Ovary (tissue), 9 donors: ENCODE measurements around the gene ATP2B2. TPM values are rescaled to one million over a fixed set of nuclear protein-coding genes. Genes with fewer than 3 reads are reported as not detected.

Source experiments
- DNase-seq, 5 donors: peaks; one replicate each; pipeline ENCODE4 v3.0.0-alpha.2; 2019 to 2020
- H3K27ac ChIP-seq, 2 donors: fragments of 200-600 bp; one replicate each; pipeline versions ENCODE4 v1.5.1 to v1.8.0; 2019 to 2022
- H3K27me3 ChIP-seq: fragments of 200-600 bp; one replicate; pipeline ENCODE4 v1.8.0; 2022
- H3K36me3 ChIP-seq: fragments of 200-600 bp; sonication (generic); one replicate; pipeline ENCODE4 v1.5.1; 2019
- H3K4me1 ChIP-seq: one replicate; pipeline ENCODE4 v1.8.1; 2013; ENCODE audit warnings: mild to moderate bottlenecking, moderate library complexity; ENCODE audit not compliant: insufficient read depth
- H3K4me3 ChIP-seq: fragments of 200-600 bp; sonication (generic); one replicate; pipeline ENCODE4 v1.5.1; 2017
- H3K9me3 ChIP-seq, 2 donors: fragments of 200-600 bp in 1 of 2; sonication (generic) in 1 of 2; one replicate each; pipeline versions ENCODE4 v1.5.1 to v1.8.1; 2013 to 2019; ENCODE audit warnings: mild to moderate bottlenecking in 1 of 2, moderate library complexity in 1 of 2
- EP300 ChIP-seq: sonication (generic); formaldehyde crosslinking; IDR thresholded peaks from one replicate; pipeline ENCODE4 v1.6.1; 2017; ENCODE audit warnings: antibody characterized with exemption
- POLR2A ChIP-seq: fragments of 450-650 bp; IDR thresholded peaks from one replicate; pipeline ENCODE4 v1.6.1; 2017; ENCODE audit warnings: antibody characterized with exemption, mild to moderate bottlenecking, moderate library complexity
- WGBS, 3 donors: extraction: QIAGEN DNeasy Blood & Tissue Kit in 1 of 3; methylation state at CpG; one replicate each; pipeline versions ENCODE4 v1.1.5 to v1.1.7; 2013 to 2017; 5-methylcytosine and 5-hydroxymethylcytosine counted together
- intact Hi-C, 4 donors: fragments of 100-400 bp; cut with DNase I; formaldehyde crosslinking; loops; one replicate each; pipeline versions ENCODE4 v1.11.0 to v1.15.1; 2022 to 2023
- polyA plus RNA-seq, 2 donors: library from polyadenylated mRNA; stranded (reverse); fragments of 200-250 nt in 1 of 2; fragments of 350-450 nt in 1 of 2; fragmentation: Illumina TruSeq in 1 of 2; extraction: RNeasy Lipid Tissue Mini Kit (QIAGEN cat#74804) in 1 of 2; gene quantifications; one replicate each; pipeline ENCODE4 v1.2.3, GENCODE V29; 2013 to 2014
- total RNA-seq, 7 donors: library from RNA; depleted of rRNA in 2 of 7; stranded (reverse); fragments of >200 nt in 2 of 7; fragmentation: NEBNext Ultra II Directional in 3 of 7; extraction: Animal tissue kit (Norgen Biotek cat#: 25700) in 3 of 7; gene quantifications; one replicate each; pipeline versions ENCODE4 v1.1.0 to v1.2.4, GENCODE V29; 2016 to 2023
- TF ChIP-seq, protein P1 (sequence below), 3 donors: fragments of 450-650 bp in 2 of 3; fragments of 200-600 bp in 1 of 3; IDR thresholded peaks; one replicate each; pipeline versions ENCODE4 v1.5.1 to v1.8.0; 2016 to 2022; ENCODE audit warnings: antibody characterized with exemption in 3 of 3, mild to moderate bottlenecking in 1 of 3
- donor health status: DM: no; HTN: no; CAD: no; lungs with moderate emphysema.
- donor health status: DM: no; HTN: no; CAD: no.
- donor health status: Bipolar disorder and iron deficiency.
- donor health status: DM: yes; HTN: yes; CAD: no.
- donor health status: DM: no; HTN: no; CAD: no.
- donor health status: DM: yes; HTN: yes; CAD: no.

The ATP2B2 gene
- total and polyA plus RNA-seq, 9 donors, result 0.05 to 11.6 (median 0.52) TPM; not detected in 2

DNA sequence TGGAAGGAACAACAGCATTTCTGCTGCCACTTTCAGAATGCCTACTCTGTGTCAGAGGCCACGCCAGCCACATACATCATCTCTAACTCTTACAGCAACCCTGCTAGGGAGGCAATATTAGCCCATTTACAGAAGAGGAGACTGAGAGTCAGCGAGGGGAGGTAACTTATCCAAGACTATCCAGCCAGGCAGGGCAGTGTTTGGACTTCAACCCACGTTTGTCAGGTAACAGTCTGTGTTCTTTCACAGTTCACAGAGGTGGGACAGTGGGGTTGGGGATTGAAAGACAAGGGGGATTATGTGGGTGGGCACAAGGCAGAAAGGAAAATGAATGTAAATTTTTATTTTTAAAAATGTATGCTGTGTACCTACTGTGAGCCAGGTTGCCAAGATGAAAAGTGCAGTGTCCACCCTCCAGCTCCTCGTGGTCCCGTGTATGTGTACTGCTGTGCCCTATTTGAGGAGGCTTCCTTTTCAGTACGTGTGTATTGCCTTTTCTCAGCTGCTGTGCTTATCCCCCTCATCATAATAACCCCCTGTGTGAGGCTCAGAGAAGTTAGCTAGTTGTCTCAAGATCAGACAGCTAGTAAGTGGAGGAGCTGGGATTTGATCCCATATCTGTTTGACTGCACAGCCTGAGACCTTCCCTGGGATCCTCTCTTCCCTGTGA lies 16.5 kb upstream of the ATP2B2 start:
- DNase-seq, result no peak
- intact Hi-C loops, result no loop called here

DNA sequence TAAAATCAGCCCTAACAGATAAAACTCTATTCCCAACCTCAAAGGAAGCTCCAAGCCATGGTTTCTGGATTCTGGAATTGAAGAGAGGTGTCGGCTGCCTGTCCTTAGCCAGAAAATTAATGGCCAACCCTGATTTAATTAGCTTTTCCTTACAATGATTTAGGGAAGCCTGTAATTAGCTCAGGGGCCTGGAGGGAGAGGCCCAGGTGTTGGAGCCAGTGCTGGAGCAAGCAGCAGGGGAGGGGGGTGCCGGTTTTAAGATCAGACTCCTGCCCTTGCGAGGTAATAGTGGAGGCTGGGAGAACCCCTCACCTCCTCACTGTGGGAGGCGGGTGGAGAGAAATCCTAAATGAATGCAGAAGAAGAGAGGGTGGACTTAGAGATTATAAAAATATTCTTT lies 14.7 kb upstream of the ATP2B2 start:
- TF ChIP-seq, protein P1, sequence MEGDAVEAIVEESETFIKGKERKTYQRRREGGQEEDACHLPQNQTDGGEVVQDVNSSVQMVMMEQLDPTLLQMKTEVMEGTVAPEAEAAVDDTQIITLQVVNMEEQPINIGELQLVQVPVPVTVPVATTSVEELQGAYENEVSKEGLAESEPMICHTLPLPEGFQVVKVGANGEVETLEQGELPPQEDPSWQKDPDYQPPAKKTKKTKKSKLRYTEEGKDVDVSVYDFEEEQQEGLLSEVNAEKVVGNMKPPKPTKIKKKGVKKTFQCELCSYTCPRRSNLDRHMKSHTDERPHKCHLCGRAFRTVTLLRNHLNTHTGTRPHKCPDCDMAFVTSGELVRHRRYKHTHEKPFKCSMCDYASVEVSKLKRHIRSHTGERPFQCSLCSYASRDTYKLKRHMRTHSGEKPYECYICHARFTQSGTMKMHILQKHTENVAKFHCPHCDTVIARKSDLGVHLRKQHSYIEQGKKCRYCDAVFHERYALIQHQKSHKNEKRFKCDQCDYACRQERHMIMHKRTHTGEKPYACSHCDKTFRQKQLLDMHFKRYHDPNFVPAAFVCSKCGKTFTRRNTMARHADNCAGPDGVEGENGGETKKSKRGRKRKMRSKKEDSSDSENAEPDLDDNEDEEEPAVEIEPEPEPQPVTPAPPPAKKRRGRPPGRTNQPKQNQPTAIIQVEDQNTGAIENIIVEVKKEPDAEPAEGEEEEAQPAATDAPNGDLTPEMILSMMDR (IDR thresholded peaks at IDR 0.05), result no peak
- no peak for TF ChIP-seq EP300
- TF ChIP-seq POLR2A, result no peak
- no peaks in the 10 kb centered on the region for H3K27me3 ChIP-seq
- H3K4me3 ChIP-seq, result no peak overlapping the region
- WGBS, 3 donors, result 43 to 58% (median 54%) methylated on average over 4 of the region's 4 CpGs
- intact Hi-C loops, result no loop called here
- H3K27ac ChIP-seq, result no peak overlapping the region
- H3K9me3 ChIP-seq, result no peaks in the 10 kb centered on the region
- peak in 1 of 5 donors; percentile 1 for DNase-seq
- H3K4me1 ChIP-seq, result no peaks in the 10 kb centered on the region
- no peaks in the 10 kb centered on the region for H3K36me3 ChIP-seq

More for the DNA sequence above, 16.5 kb upstream of the ATP2B2 start:
- no peak overlapping the region for H3K27ac ChIP-seq
- H3K4me1 ChIP-seq, result no peaks in the 10 kb centered on the region
- WGBS, 3 donors, result 59 to 69% (median 65%) methylated on average over 6 of the region's 6 CpGs
- no peaks in the 10 kb centered on the region for H3K36me3 ChIP-seq
- TF ChIP-seq EP300 (no peak), POLR2A (no peak)
- TF ChIP-seq, protein P1 (IDR thresholded peaks at IDR 0.05), result no peak
- no peak overlapping the region for H3K4me3 ChIP-seq
- H3K9me3 ChIP-seq, result no peaks in the 10 kb centered on the region
- H3K27me3 ChIP-seq, result no peaks in the 10 kb centered on the region

DNA sequence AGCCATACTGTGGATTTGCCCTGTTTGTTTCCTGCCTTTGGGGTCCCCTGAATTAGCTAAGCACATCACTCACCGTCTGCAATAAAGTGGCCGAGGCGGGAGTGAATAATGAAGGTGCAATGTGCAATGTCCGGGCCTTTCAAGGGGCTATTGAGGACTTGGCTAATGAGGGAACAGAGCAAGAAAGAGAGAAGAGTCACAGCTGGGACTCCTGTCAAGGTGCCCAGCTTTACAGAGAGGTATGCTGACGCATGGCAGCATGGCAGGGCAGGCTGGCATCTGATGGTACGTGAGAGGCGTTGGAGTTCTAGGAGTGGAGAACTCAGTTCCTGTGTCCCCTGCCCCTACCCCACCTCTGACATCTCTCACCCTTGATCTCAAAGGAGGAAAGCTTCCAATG lies 13.8 kb upstream of the ATP2B2 start:
- Histone ChIP-seq H3K4me1 (no peaks in the 10 kb centered on the region), H3K36me3 (no peaks in the 10 kb centered on the region), H3K27me3 (no peaks in the 10 kb centered on the region), H3K27ac (no peak overlapping the region), H3K9me3 (no peaks in the 10 kb centered on the region), H3K4me3 (no peak overlapping the region)
- peak in 1 of 5 donors; percentile 4 for DNase-seq
- intact Hi-C loops, result no loop called here
- WGBS, 3 donors, result 52 to 70% (median 65%) methylated on average over 7 of the region's 7 CpGs
- TF ChIP-seq EP300, result no peak
- TF ChIP-seq, protein P1 (IDR thresholded peaks at IDR 0.05), result no peak
- TF ChIP-seq POLR2A, result no peak

DNA sequence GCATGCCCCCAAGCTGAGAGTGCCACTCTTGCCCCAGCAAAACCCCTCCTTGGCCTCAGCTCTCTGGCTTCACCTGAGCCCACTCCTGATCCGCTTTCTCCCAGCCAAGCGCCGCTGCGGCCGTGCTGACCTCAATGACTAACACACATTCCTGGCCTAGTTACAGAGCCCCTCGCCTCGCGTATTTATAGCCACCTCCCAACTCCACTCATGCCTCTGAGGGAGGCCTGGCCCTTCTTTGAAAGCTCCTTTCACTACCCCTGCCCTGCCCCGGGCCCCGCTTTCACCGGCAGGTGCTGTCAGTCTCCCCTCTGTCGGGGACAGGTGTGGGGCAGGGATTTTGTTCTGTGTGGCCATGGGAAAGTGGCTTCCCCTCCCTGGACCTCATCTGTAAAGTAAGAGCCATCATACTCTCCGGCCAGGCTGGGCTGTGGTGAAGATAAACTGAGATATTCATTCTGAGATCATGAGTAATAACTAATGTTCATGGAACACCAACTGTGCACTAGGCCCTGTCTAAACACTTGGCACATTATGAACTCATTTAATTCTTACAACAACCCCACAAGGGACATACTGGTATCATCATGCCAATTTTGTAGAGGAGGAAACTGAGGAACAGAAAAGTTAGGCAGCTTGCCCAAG lies 13.2 kb upstream of the ATP2B2 start:
- Histone ChIP-seq H3K27me3 (no peaks in the 10 kb centered on the region), H3K4me1 (no peaks in the 10 kb centered on the region), H3K27ac (no peak overlapping the region), H3K36me3 (no peaks in the 10 kb centered on the region), H3K4me3 (no peak overlapping the region), H3K9me3 (no peaks in the 10 kb centered on the region)
- intact Hi-C loops, result no loop called here
- 33 to 48% (median 39%) methylated on average over 13 of the region's 13 CpGs for WGBS, 3 donors
- DNase-seq, result peak in 2 of 5 donors; percentile 9 to 14
- TF ChIP-seq, protein P1 (IDR thresholded peaks at IDR 0.05), result no peak
- TF ChIP-seq EP300 (no peak), POLR2A (no peak)
